GM12878 (cell line): ENCODE results near the gene MAD1L1.

Source experiments
- EP300 ChIP-seq, 2 experiments: fragments of 150-350 bp in 1 of 2; IDR thresholded peaks; 2 replicates each; pipeline ENCODE4 v1.6.1; 2011 to 2012; ENCODE audit warnings: low read depth in 2 of 2, low read length in 2 of 2, borderline replicate concordance in 1 of 2, improper control_type of control experiment in 1 of 2, inconsistent platforms in 1 of 2; ENCODE audit not compliant: control insufficient read depth in 1 of 2
- POLR2A ChIP-seq: IDR thresholded peaks from 2 replicates; pipeline ENCODE4 v1.6.1; 2011; ENCODE audit warnings: low read depth, mild to moderate bottlenecking, low read length
- SMC3 ChIP-seq: IDR thresholded peaks from 2 replicates; pipeline ENCODE4 v1.6.1; 2011; ENCODE audit warnings: low read length, improper control_type of control experiment, borderline replicate concordance
- TF ChIP-seq, protein P1 (sequence below): IDR thresholded peaks from 2 replicates; pipeline ENCODE4 v1.6.1; 2012; ENCODE audit warnings: mild to moderate bottlenecking, low read depth, low read length

- TF ChIP-seq POLR2A, result no peak
- TF ChIP-seq, protein P1, sequence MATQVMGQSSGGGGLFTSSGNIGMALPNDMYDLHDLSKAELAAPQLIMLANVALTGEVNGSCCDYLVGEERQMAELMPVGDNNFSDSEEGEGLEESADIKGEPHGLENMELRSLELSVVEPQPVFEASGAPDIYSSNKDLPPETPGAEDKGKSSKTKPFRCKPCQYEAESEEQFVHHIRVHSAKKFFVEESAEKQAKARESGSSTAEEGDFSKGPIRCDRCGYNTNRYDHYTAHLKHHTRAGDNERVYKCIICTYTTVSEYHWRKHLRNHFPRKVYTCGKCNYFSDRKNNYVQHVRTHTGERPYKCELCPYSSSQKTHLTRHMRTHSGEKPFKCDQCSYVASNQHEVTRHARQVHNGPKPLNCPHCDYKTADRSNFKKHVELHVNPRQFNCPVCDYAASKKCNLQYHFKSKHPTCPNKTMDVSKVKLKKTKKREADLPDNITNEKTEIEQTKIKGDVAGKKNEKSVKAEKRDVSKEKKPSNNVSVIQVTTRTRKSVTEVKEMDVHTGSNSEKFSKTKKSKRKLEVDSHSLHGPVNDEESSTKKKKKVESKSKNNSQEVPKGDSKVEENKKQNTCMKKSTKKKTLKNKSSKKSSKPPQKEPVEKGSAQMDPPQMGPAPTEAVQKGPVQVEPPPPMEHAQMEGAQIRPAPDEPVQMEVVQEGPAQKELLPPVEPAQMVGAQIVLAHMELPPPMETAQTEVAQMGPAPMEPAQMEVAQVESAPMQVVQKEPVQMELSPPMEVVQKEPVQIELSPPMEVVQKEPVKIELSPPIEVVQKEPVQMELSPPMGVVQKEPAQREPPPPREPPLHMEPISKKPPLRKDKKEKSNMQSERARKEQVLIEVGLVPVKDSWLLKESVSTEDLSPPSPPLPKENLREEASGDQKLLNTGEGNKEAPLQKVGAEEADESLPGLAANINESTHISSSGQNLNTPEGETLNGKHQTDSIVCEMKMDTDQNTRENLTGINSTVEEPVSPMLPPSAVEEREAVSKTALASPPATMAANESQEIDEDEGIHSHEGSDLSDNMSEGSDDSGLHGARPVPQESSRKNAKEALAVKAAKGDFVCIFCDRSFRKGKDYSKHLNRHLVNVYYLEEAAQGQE, result no peak
- TF ChIP-seq SMC3, result no peak
- no peak for TF ChIP-seq EP300 (IDR thresholded peaks at IDR 0.05; ENCODE audit: borderline replicate concordance in 1 of 2, control insufficient read depth in 1 of 2, low read depth in 2 of 2, low read length in 2 of 2)
Observed at GRCh38 chr7:2173189-2173827, 59.4 kb downstream of the MAD1L1 start.
